ENCODE data around the gene RTF1. TPM values are rescaled to one million over a fixed set of nuclear protein-coding genes. Genes with fewer than 3 reads are reported as not detected.

Gene RTF1
- total and polyA plus RNA-seq, 2 experiments from 2014 or later: 39.7 to 89.1 TPM

GRCh38 chr15:41492597-41493204, 75.8 kb downstream of the RTF1 start:
- Histone ChIP-seq H3K27me3 (peaks cover 63% of the 10 kb centered on the region), H3K4me1 (ENCODE audit: low read depth) (peaks cover 5% of the 10 kb centered on the region), H3K36me3 (no peaks in the 10 kb centered on the region), H3K9me3 (ENCODE audit: low read depth) (no peaks in the 10 kb centered on the region), H3K27ac (no peak overlapping the region), H3K4me3 (peak overlapping the region; percentile 47)
- no peak for TF ChIP-seq CTCF (IDR thresholded peaks at IDR 0.05; ENCODE audit: low read depth, low read length)
- no peak for DNase-seq (ENCODE audit: low read depth in 1 of 2, low spot score in 1 of 2)

- H3K4me3 ChIP-seq: peak within 1 kb of the TSS; percentile 47
- TF ChIP-seq CTCF (IDR thresholded peaks at IDR 0.05; ENCODE audit: low read depth, low read length): no peak
- H3K27ac ChIP-seq: no peak within 1 kb of the TSS
Measured at GRCh38 chr15:41493205-41493901, 76.5 kb downstream of the RTF1 start, which contains the start of gene ITPKA. ITPKA (plus strand) TSS chr15:41493874; CDS start chr15:41493928, 54 bp downstream.

GRCh38 chr15:41493902-41494189, 77.0 kb downstream of the RTF1 start:
- H3K27me3 ChIP-seq: peaks cover 75% of the 10 kb centered on the region
- no peaks in the 10 kb centered on the region for H3K36me3 ChIP-seq
- H3K27ac ChIP-seq: no peak overlapping the region
- DNase-seq (ENCODE audit: low read depth in 1 of 2, low spot score in 1 of 2): no peak
- no peaks in the 10 kb centered on the region for H3K9me3 ChIP-seq (ENCODE audit: low read depth)
- peak overlapping the region; percentile 47 for H3K4me3 ChIP-seq
- no peak for TF ChIP-seq CTCF (IDR thresholded peaks at IDR 0.05; ENCODE audit: low read depth, low read length)
- peaks cover 5% of the 10 kb centered on the region for H3K4me1 ChIP-seq (ENCODE audit: low read depth)

More at GRCh38 chr15:41493205-41493901, 76.5 kb downstream of the RTF1 start, which contains the start of gene ITPKA:
- Histone ChIP-seq H3K4me1 (ENCODE audit: low read depth) (peaks cover 5% of the 10 kb centered on the region), H3K27me3 (peaks cover 70% of the 10 kb centered on the region), H3K36me3 (no peaks in the 10 kb centered on the region), H3K9me3 (ENCODE audit: low read depth) (no peaks in the 10 kb centered on the region)
- peak; percentile 74 to 82 for DNase-seq (ENCODE audit: low read depth in 1 of 2, low spot score in 1 of 2)

GRCh38 chr15:41494190-41494921, 77.5 kb downstream of the RTF1 start:
- TF ChIP-seq CTCF (IDR thresholded peaks at IDR 0.05; ENCODE audit: low read depth, low read length): no peak
- no peaks in the 10 kb centered on the region for H3K36me3 ChIP-seq
- no peaks in the 10 kb centered on the region for H3K9me3 ChIP-seq (ENCODE audit: low read depth)
- H3K27me3 ChIP-seq: peaks cover 80% of the 10 kb centered on the region
- no peak overlapping the region for H3K27ac ChIP-seq
- DNase-seq (ENCODE audit: low read depth in 1 of 2, low spot score in 1 of 2): peak in 1 of 2 donors; percentile 39
- peak overlapping the region; percentile 47 for H3K4me3 ChIP-seq
- H3K4me1 ChIP-seq (ENCODE audit: low read depth): peaks cover 5% of the 10 kb centered on the region

GRCh38 chr15:41494922-41495735, 78.2 kb downstream of the RTF1 start:
- Histone ChIP-seq H3K36me3 (no peaks in the 10 kb centered on the region), H3K9me3 (ENCODE audit: low read depth) (no peaks in the 10 kb centered on the region), H3K4me3 (peak overlapping the region; percentile 47), H3K4me1 (ENCODE audit: low read depth) (peaks cover 5% of the 10 kb centered on the region), H3K27ac (no peak overlapping the region), H3K27me3 (peaks cover 85% of the 10 kb centered on the region)
- no peak for TF ChIP-seq CTCF (IDR thresholded peaks at IDR 0.05; ENCODE audit: low read depth, low read length)
- DNase-seq (ENCODE audit: low read depth in 1 of 2, low spot score in 1 of 2): peak in 1 of 2 donors; percentile 25
